Gastrocnemius medialis (tissue), 4 donors: Measurements from ENCODE around the gene DEK.

Source experiments
- CTCF ChIP-seq, 5 experiments: fragments of 450-650 bp in 3 of 5; fragments of 200-600 bp in 2 of 5; sonication (generic) in 2 of 5; IDR thresholded peaks in 4 of 5; conservative IDR thresholded peaks in 1 of 5; 1 replicate in 4 of 5; 2 replicates in 1 of 5; pipeline ENCODE4 v1.5.1; 2016 to 2019; ENCODE audit warnings: antibody characterized with exemption in 5 of 5, mild to moderate bottlenecking in 3 of 5, moderate library complexity in 3 of 5
- POLR2A ChIP-seq, 2 donors: fragments of 450-650 bp; IDR thresholded peaks; one replicate each; pipeline ENCODE4 v1.6.1; 2017; ENCODE audit warnings: antibody characterized with exemption in 2 of 2, mild to moderate bottlenecking in 2 of 2, moderate library complexity in 2 of 2

- no peak for TF ChIP-seq CTCF (IDR thresholded peaks at IDR 0.05 in 4 of 5, conservative IDR thresholded peaks at IDR 0.05 in 1 of 5)
- TF ChIP-seq POLR2A (IDR thresholded peaks at IDR 0.05) = no peak
These were observed 15.6 kb downstream of the DEK start for GRCh38 chr6:18248698-18249097.
